ENCODE measurements around the gene UIMC1. TPM values are rescaled to one million over a fixed set of nuclear protein-coding genes. Genes with fewer than 3 reads are reported as not detected.

Gene UIMC1
- total RNA-seq, 4 donors from 2014 or later, result 34.7 to 51.1 (median 48.9) TPM

- TF ChIP-seq POLR2AphosphoS5 (IDR thresholded peaks at IDR 0.05), result no peak
- no peak for TF ChIP-seq EP300 (IDR thresholded peaks at IDR 0.05)
- TF ChIP-seq POLR2A (IDR thresholded peaks at IDR 0.05; ENCODE audit: low read depth), result no peak
- no peak for TF ChIP-seq CTCF (IDR thresholded peaks at IDR 0.05)
- no peak overlapping the region for H3K27ac ChIP-seq (replicated peaks in 1 of 4)
- WGBS, result 84% methylated on average over 5 of the region's 5 CpGs
- intact Hi-C loops (cut with DNase I), result no loop called here
- H3K4me3 ChIP-seq, result no peak overlapping the region
- no peak for DNase-seq (ENCODE audit: extremely low spot score)
- H3K36me3 ChIP-seq, result peaks cover 46 to 67% (median 57%) of the 10 kb centered on the region in 4 donors
- no peaks in the 10 kb centered on the region for H3K9me3 ChIP-seq
- H3K4me1 ChIP-seq, result peaks cover 0 to 13% (median 5%) of the 10 kb centered on the region in 4 donors
- H3K27me3 ChIP-seq, result no peaks in the 10 kb centered on the region
Measured at GRCh38 chr5:176902911-176903664, 103.5 kb downstream of the UIMC1 start.

- Histone ChIP-seq H3K4me3 (no peak overlapping the region), H3K27me3 (no peaks in the 10 kb centered on the region), H3K9me3 (no peaks in the 10 kb centered on the region), H3K36me3 (peaks cover 38 to 59% (median 48%) of the 10 kb centered on the region in 4 donors), H3K27ac (replicated peaks in 1 of 4) (no peak overlapping the region), H3K4me1 (peaks cover 0 to 13% (median 5%) of the 10 kb centered on the region in 4 donors)
- peak; percentile 72 for DNase-seq (ENCODE audit: extremely low spot score)
- peak in 1 of 2 donors; percentile 7 for TF ChIP-seq POLR2AphosphoS5 (IDR thresholded peaks at IDR 0.05)
- TF ChIP-seq POLR2A (IDR thresholded peaks at IDR 0.05; ENCODE audit: low read depth), result no peak
- TF ChIP-seq EP300 (IDR thresholded peaks at IDR 0.05), result no peak
- TF ChIP-seq CTCF (IDR thresholded peaks at IDR 0.05), result no peak
- WGBS, result 85% methylated on average over 6 of the region's 6 CpGs
- intact Hi-C loops (cut with DNase I), result no loop called here
Measured at GRCh38 chr5:176902102-176902814, 104.3 kb downstream of the UIMC1 start.

GRCh38 chr5:176901260-176902101, 105.1 kb downstream of the UIMC1 start:
- intact Hi-C loops (cut with DNase I), result no loop called here
- 89% methylated on average over 12 of the region's 12 CpGs for WGBS
- H3K27ac ChIP-seq (replicated peaks in 1 of 4), result no peak overlapping the region
- peak; percentile 60 for DNase-seq (ENCODE audit: extremely low spot score)
- no peaks in the 10 kb centered on the region for H3K9me3 ChIP-seq
- no peaks in the 10 kb centered on the region for H3K27me3 ChIP-seq
- peaks cover 30 to 51% (median 41%) of the 10 kb centered on the region in 4 donors for H3K36me3 ChIP-seq
- no peak overlapping the region for H3K4me3 ChIP-seq
- H3K4me1 ChIP-seq, result peaks cover 0 to 13% (median 5%) of the 10 kb centered on the region in 4 donors
- TF ChIP-seq CTCF (IDR thresholded peaks at IDR 0.05) (no peak), POLR2A (IDR thresholded peaks at IDR 0.05; ENCODE audit: low read depth) (no peak), POLR2AphosphoS5 (IDR thresholded peaks at IDR 0.05) (no peak), EP300 (IDR thresholded peaks at IDR 0.05) (no peak)

GRCh38 chr5:176900780-176901204, 105.8 kb downstream of the UIMC1 start:
- intact Hi-C loops (cut with DNase I), result no loop called here
- H3K36me3 ChIP-seq, result peaks cover 23 to 44% (median 34%) of the 10 kb centered on the region in 4 donors

More at GRCh38 chr5:176900780-176901204, 105.8 kb downstream of the UIMC1 start:
- Histone ChIP-seq H3K27ac (replicated peaks in 1 of 4) (no peak overlapping the region), H3K9me3 (no peaks in the 10 kb centered on the region), H3K4me3 (no peak overlapping the region), H3K4me1 (peaks cover 0 to 13% (median 5%) of the 10 kb centered on the region in 4 donors), H3K27me3 (no peaks in the 10 kb centered on the region)
- peak; percentile 62 for DNase-seq (ENCODE audit: extremely low spot score)
- no peak for TF ChIP-seq POLR2AphosphoS5 (IDR thresholded peaks at IDR 0.05)
- no peak for TF ChIP-seq CTCF (IDR thresholded peaks at IDR 0.05)
- no peak for TF ChIP-seq POLR2A (IDR thresholded peaks at IDR 0.05; ENCODE audit: low read depth)
- TF ChIP-seq EP300 (IDR thresholded peaks at IDR 0.05), result no peak
- WGBS, result 75% methylated on average over 6 of the region's 7 CpGs

Measured in esophagus muscularis mucosa (tissue), 4 donors.